HG02970 (cell line): Measurements from ENCODE around the gene ODF2.
"Not testable (repeated sequence)": the region's sequence is repeated elsewhere in the genome, so short reads cannot be mapped to it uniquely, and the experiment has no call there.

Experiments
- ATAC-seq: cut with Tn5 transposase; IDR thresholded peaks from one replicate; pipeline ENCODE4 v1.9.1; 2021; ENCODE audit warnings: mild to moderate bottlenecking, moderate library complexity, moderate number of reproducible peaks; ENCODE audit not compliant: unreplicated experiment, low FRiP score

ODF2 gene

DNA sequence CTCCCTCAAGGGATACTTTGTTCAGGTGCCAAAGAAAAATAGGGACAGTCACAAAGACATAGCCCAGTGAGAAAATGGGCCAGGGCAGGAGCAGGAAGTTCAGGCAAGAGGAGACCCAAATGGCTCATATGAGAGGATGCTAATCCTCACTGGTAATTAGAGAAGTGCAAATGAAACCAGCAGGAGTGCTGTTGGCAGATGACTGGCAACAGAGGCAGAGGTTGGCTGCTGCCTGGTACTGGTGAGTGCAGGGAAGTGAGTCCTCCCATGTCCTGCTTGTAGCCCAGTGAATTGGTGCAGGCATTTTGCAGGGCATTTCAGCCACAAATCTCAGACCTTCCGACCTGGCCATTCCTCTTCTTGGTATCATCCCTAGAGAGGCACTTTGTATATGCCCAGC, 23.5 kb downstream of the ODF2 start:
- no peak for ATAC-seq

GRCh38 chr9:128481561-128481960, 25.8 kb downstream of the ODF2 start:
- ATAC-seq, result no peak

GRCh38 chr9:128482186-128482585, 26.4 kb downstream of the ODF2 start:
- ATAC-seq, result no peak

- no peak for ATAC-seq
Measured at GRCh38 chr9:128484686-128485413, 29.0 kb downstream of the ODF2 start.

GRCh38 chr9:128485414-128485855, 29.6 kb downstream of the ODF2 start:
- no peak for ATAC-seq

DNA sequence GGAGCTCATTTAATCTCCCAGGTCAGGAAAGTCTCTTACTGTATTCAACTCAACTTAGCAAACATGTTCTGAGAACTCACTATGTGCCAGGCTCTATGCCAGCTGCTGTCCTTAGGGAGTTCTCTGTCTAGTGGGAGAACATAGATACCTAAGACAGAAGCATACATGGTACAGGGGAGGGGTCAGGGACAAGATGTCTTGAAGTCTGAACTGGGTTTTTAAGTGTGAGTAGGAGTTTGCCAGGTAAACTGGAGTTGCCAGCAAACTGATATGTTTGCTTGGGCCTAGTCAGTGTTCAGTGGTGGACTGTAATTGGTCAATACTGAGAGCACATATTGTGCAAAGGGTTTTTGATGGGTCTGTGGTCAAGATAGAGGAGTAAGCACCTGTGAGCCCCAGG, 30.4 kb downstream of the ODF2 start:
- ATAC-seq, result no peak

DNA sequence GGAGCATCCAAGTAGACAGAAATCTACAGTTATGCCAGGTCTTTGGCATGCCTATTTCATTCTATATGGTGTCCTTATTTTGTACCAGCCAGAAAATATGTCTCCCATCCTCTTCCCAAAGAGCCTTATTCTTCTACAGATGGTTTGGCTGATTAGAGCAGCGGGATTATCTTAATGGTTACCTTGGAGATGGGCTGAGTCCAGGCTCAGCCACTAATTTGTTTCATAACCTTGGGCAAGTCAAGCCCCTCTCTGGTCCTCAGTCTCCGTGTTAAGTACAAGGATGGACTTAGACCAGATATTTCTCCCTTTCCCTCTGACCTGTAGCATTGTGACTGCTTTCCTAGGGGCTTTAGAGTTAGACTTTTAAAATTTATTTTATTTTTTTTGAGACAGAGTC, 37.6 kb downstream of the ODF2 start:
- no peak for ATAC-seq

DNA sequence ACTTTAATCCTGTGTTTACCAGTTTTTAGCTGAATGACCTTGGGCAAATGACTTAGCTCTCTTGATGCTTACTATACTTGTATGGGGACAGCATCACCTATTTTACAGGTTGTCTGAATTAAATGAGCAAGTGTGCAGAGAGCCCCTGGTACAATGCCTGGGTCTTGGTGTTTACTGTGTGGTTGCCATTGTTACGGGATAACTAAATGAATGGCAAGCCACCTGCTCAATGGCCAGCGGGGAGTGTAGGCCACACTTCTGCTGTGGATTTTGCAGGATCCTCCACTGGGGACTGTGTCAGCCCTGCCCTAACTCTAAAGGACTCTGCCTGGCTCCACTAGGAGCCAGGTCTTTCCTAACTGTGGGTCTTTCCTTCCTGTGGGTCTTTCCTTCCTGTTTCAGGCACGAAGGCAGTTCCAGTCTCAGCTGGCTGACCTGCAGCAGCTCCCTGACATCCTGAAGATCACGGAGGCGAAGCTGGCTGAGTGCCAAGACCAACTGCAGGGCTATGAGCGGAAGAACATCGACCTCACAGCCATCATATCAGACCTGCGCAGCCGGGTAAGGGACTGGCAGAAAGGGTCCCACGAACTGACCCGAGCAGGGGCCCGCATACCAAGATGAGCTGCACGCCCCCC, 38.4 kb downstream of the ODF2 start:
- ATAC-seq, result no peak

DNA sequence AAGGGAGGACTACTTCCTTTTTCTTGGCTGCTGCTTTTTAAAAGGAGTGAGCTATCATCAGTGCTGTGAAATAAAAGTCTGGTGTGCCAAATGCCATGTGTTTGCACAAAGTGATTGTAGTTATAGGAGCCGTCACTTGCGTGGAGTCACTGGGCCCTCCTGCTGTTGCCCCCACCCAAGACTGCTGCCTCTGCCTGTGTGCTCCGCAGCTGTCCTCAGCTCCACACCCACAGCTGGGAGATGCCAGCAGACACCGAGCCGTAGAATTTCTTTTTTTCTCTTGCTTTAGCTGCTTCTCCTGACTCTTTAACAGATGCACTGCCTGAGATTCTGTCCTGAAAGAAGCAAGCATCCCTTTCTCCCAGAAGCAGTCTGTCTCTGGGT, 38.9 kb downstream of the ODF2 start:
- ATAC-seq, result no peak

DNA sequence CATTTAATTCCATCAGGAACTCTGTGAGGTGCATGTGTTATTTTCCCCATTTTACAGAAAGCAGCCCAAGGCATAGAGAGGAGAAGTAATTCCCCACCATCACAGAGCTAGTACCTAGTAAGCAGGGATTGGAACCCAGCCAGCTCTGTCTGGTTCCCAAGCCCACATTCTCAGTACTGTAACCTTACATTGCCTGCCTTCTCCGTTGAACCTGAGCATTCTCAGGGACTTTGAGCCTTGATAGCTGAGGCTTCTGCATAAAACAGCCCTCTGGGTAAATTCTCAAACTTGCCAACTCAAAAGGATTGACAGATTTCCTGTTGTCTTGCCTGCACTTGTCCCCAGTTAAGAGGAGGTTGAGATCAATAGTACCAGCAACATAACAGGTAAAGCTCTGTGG, 39.5 kb downstream of the ODF2 start:
- no peak for ATAC-seq

DNA sequence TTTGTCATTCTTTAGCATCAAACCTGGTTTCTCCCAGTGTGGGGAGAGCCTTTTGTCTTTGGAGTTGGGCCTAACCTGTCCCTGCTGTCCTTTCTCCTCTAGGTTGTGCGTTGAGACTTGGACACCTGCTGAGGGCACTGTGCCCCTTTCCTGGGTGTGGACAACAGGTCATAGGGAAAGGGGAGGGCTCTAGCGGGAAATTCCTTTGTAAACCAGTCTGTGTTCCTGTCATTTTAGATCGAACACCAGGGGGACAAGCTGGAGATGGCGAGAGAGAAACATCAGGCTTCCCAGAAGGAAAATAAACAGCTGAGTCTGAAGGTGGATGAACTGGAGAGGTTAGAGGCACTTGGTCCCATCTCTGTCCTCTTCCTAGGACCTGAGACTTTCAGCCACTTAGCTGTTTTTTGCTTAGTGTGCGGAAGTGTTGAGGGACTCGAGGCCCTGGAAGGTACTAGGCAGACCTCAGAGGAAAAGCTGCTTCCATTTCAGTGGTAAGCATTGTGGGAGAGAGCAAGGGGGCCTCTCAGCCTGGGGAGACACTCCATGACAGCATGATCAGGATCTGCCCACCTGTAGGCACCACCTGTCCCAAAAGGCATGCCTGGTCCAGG, 40.1 kb downstream of the ODF2 start:
- ATAC-seq, result no peak

DNA sequence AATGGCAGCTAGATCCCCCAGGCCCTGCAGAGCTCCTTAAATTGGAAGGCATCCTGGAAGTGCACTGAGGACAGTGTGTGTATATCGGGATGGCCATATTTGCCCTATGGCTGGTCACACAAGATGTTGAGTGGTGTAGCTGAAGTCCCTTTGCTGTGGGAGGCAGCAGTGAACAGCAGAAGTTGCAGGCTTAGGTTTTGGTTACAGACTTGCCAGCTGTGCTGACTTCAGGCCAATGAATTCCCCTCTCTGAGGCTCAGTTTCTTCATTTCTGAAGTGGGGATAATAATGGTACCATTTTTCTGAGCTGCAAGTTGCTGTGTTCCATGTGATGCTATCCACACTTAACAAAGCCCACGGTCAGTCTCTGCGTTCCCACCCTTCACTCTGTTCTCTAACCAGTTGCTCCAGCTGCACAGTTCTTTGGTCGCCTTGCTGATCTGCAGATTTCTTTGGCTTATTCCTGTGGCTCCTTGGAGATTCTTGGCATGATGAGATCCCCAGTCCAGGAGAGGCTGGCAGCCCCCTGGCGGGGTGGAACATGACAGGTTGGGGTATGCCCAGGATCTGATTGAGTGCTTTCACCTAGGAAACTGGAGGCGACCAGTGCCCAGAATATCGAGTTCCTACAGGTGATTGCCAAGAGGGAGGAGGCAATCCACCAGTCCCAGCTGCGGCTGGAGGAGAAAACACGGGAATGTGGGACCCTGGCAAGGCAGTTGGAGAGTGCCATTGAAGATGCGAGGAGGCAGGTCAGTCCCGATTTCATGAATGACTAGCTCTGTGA, 42.2 kb downstream of the ODF2 start:
- no peak for ATAC-seq

- ATAC-seq, result no peak
Measured at GRCh38 chr9:128498911-128499310, 43.1 kb downstream of the ODF2 start.

- no peak for ATAC-seq
Measured at GRCh38 chr9:128499920-128500319, 44.1 kb downstream of the ODF2 start.

DNA sequence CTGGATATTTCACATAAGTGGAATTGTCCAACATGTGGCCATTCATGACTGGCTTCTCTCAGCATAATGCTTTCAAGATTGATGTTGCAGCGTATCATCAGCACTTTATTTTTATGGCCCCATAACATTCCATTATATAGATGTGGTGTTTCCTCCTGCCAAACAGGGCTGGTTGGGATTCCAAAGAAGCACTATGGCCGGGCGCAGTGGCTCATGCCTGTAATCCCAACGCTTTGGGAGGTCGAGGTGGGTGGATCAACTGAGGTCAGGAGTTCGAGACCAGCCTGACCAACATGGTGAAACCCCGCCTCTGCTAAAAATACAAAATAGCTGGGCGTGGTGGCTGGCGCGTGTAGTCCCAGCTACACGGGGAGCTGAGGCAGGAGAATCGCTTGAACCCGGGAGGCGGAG, 47.6 kb downstream of the ODF2 start:
- ATAC-seq, result not testable (repeated sequence)

- ATAC-seq, result no peak
Measured at GRCh38 chr9:128503870-128504269, 48.1 kb downstream of the ODF2 start.

DNA sequence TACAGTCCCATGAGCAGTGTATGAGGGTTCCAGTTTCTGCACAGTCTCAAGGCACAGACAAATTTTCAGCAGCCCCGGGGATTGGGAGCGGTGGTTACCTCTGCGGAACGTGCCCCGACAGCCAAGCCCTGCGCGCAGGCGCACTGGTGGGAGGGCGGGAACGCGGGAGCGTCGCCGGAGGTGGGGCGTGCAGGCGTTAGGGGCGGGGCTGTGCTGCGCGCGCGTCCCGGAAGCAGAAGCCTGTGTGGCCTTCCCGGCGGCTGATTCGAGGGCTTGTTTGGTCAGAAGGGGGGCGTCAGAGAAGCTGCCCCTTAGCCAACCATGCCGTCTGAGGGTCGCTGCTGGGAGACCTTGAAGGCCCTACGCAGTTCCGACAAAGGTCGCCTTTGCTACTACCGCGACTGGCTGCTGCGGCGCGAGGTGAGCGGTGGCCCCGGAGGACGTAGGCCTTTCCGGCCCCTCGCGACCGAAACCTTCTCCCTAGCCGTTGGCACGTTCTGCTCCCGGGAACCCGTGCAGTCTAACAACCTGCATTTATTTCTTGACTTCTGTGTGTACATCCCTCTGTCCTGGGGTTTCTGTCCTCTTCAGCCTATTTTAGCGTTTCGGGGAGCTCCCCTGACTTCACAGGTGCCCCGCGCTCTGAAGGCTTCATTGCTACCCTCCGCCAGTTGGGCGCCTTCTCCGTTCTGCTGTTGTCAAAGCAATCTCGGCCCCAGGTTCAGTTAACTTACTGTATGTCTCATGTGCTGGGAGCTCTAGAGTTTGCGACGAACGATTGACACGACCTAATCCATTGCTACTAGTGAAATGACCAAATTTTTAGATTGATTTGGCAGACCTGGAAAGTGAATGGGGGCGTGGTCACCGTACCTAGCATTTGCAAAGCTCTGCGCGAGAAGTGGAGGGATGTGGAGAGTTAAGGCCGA, 48.9 kb downstream of the ODF2 start, which contains the start of gene GLE1:
TSS of gene GLE1 (plus strand) at position 235 of the 929 bp plus-strand sequence. CDS start at position 322, 87 bp downstream.
- peak; percentile 90 for ATAC-seq

DNA sequence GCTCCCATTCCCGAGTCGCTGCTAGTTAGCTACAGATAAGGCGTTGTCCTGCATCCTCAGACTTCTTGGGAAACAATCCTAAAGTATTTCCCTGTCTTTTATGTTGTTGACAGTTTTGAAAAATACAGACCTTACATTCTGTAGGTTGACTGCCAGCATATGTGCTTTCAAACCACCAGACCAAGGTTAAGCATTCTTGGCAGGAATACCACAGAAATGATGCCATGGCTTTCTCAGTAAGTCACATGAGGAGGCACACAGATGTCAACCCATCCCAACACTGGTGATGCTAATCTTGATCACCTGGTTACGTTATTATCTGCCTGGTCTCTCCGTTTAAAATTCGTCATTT, 49.6 kb downstream of the ODF2 start:
- ATAC-seq, result no peak

GRCh38 chr9:128505906-128506305, 50.1 kb downstream of the ODF2 start:
- not testable (repeated sequence) for ATAC-seq

DNA sequence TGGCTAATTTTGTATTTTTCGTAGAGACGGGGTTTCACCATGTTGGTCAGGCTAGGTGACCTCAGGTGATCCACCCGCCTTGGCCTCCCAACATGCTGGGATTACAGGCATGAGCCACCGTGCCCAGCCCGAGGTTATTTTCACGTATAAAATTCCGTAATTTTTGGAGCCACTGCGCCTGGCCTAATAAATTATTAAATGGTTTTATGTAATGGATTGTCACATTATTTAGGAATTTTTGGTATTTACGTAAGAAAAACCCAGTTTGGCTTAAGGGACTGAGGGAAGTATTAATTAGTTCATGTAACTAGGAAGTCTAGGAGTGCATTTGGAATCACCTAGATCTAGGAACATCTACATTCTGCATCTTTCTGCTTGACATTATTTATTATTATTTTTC, 57.0 kb downstream of the ODF2 start:
- no peak for ATAC-seq
